Uterus (tissue), 4 donors: ENCODE results near the gene JMJD4. TPM values are rescaled to one million over a fixed set of nuclear protein-coding genes. Genes with fewer than 3 reads are reported as not detected.

Experiments
- DNase-seq, 2 donors: peaks; one replicate each; pipeline ENCODE4 v3.0.0-alpha.2; 2019 to 2020
- H3K27ac ChIP-seq, 2 donors: fragments of 200-600 bp; sonication (generic); 1 replicate in 1 of 2; 2 replicates in 1 of 2; pipeline ENCODE4 v1.5.1; 2016 to 2018
- H3K27me3 ChIP-seq, 2 donors: fragments of 200-600 bp; sonication (generic); one replicate each; pipeline ENCODE4 v1.5.1; 2018 to 2019; ENCODE audit warnings: control low read depth in 1 of 2
- H3K36me3 ChIP-seq, 2 donors: fragments of 200-600 bp; sonication (generic); one replicate each; pipeline ENCODE4 v1.5.1; 2019; ENCODE audit warnings: control low read depth in 1 of 2
- H3K4me1 ChIP-seq, 2 donors: fragments of 200-600 bp; sonication (generic); one replicate each; pipeline ENCODE4 v1.5.1; 2018 to 2019; ENCODE audit warnings: control low read depth in 1 of 2
- H3K4me3 ChIP-seq, 2 donors: fragments of 200-600 bp; sonication (generic); 1 replicate in 1 of 2; 2 replicates in 1 of 2; pipeline ENCODE4 v1.5.1; 2018 to 2019; ENCODE audit warnings: mild to moderate bottlenecking in 1 of 2
- H3K9me3 ChIP-seq, 2 donors: fragments of 200-600 bp; sonication (generic); one replicate each; pipeline ENCODE4 v1.5.1; 2019; ENCODE audit warnings: control low read depth in 1 of 2
- CTCF ChIP-seq, 4 experiments: fragments of 200-600 bp in 2 of 4; fragments of 450-650 bp in 2 of 4; sonication (generic) in 2 of 4; IDR thresholded peaks; one replicate each; pipeline ENCODE4 v1.5.1; 2016 to 2019; ENCODE audit warnings: antibody characterized with exemption in 4 of 4, mild to moderate bottlenecking in 2 of 4, moderate library complexity in 1 of 4
- POLR2A ChIP-seq, 2 donors: fragments of 450-650 bp; IDR thresholded peaks; one replicate each; pipeline ENCODE4 v1.6.1; 2016; ENCODE audit warnings: antibody characterized with exemption in 2 of 2, mild to moderate bottlenecking in 1 of 2, moderate library complexity in 1 of 2
- intact Hi-C: fragments of 100-400 bp; cut with DNase I; formaldehyde crosslinking; loops from one replicate; pipeline ENCODE4 v1.15.1; 2023; ENCODE audit warnings: low total_unique reads
- total RNA-seq, 4 donors: library from RNA; depleted of rRNA in 3 of 4; stranded (reverse); fragments of >200 nt in 3 of 4; gene quantifications; one replicate each; pipeline versions ENCODE4 v1.1.0 to v1.2.4, GENCODE V29; 2014 to 2023
- donor health status: DM: yes; HTN: yes; CAD: no.

JMJD4 gene
- total RNA-seq, 4 donors from 2014 or later: 5.0 to 29.6 (median 15.7) TPM

- no peaks in the 10 kb centered on the region for H3K36me3 ChIP-seq
- intact Hi-C loops: no loop called here
- H3K4me1 ChIP-seq: peaks cover 4 to 5% of the 10 kb centered on the region in 2 donors
- DNase-seq: no peak
- peak overlapping the region; percentile 84 to 93 for H3K27ac ChIP-seq
- no peaks in the 10 kb centered on the region for H3K27me3 ChIP-seq
- TF ChIP-seq CTCF (IDR thresholded peaks at IDR 0.05): peak in 1 of 4 experiments; percentile 0
- TF ChIP-seq POLR2A (IDR thresholded peaks at IDR 0.05): no peak
- H3K9me3 ChIP-seq: no peaks in the 10 kb centered on the region
- H3K4me3 ChIP-seq: peak overlapping the region; percentile 76 to 97
Observed at GRCh38 chr1:227735539-227736285, 610 bp upstream of the JMJD4 start.

- intact Hi-C loops: no loop called here
- TF ChIP-seq POLR2A (IDR thresholded peaks at IDR 0.05) (no peak), CTCF (IDR thresholded peaks at IDR 0.05) (no peak)
Observed at GRCh38 chr1:227734546-227734855, 601 bp downstream of the JMJD4 start.

GRCh38 chr1:227733751-227734545, 1.2 kb downstream of the JMJD4 start:
- Histone ChIP-seq H3K9me3 (no peaks in the 10 kb centered on the region), H3K27ac (peak overlapping the region; percentile 84 to 93), H3K4me3 (peak overlapping the region; percentile 76 to 97), H3K27me3 (no peaks in the 10 kb centered on the region), H3K36me3 (no peaks in the 10 kb centered on the region), H3K4me1 (peaks cover 10 to 16% of the 10 kb centered on the region in 2 donors)
- intact Hi-C loops: no loop called here
- no peak for TF ChIP-seq CTCF (IDR thresholded peaks at IDR 0.05)
- TF ChIP-seq POLR2A (IDR thresholded peaks at IDR 0.05): no peak
- DNase-seq: no peak

More at GRCh38 chr1:227734546-227734855, 601 bp downstream of the JMJD4 start:
- Histone ChIP-seq H3K9me3 (no peaks in the 10 kb centered on the region), H3K27me3 (no peaks in the 10 kb centered on the region), H3K4me3 (peak overlapping the region; percentile 76 to 97), H3K27ac (peak overlapping the region; percentile 84 to 93), H3K36me3 (no peaks in the 10 kb centered on the region), H3K4me1 (peaks cover 10 to 11% of the 10 kb centered on the region in 2 donors)
- DNase-seq: no peak

GRCh38 chr1:227733309-227733705, 1.8 kb downstream of the JMJD4 start:
- Histone ChIP-seq H3K9me3 (no peaks in the 10 kb centered on the region), H3K4me1 (peaks cover 10 to 19% of the 10 kb centered on the region in 2 donors), H3K27ac (no peak overlapping the region), H3K4me3 (no peak overlapping the region), H3K27me3 (no peaks in the 10 kb centered on the region), H3K36me3 (no peaks in the 10 kb centered on the region)
- intact Hi-C loops: no loop called here
- TF ChIP-seq POLR2A (IDR thresholded peaks at IDR 0.05): no peak
- DNase-seq: no peak

- H3K4me1 ChIP-seq: peaks cover 10 to 19% of the 10 kb centered on the region in 2 donors
- intact Hi-C loops: no loop called here
- no peak for TF ChIP-seq POLR2A (IDR thresholded peaks at IDR 0.05)
- TF ChIP-seq CTCF (IDR thresholded peaks at IDR 0.05): no peak
- H3K27me3 ChIP-seq: no peaks in the 10 kb centered on the region
- H3K9me3 ChIP-seq: no peaks in the 10 kb centered on the region
- no peak overlapping the region for H3K4me3 ChIP-seq
- no peak overlapping the region for H3K27ac ChIP-seq
- DNase-seq: no peak
- no peaks in the 10 kb centered on the region for H3K36me3 ChIP-seq
Observed at GRCh38 chr1:227732586-227733308, 2.4 kb downstream of the JMJD4 start.
